Kidney tubule cell (primary cell): Measurements from ENCODE around the gene RXRB.

Source experiments
- DNase-seq: peaks from one replicate; pipeline ENCODE4 v3.0.0-alpha.2; 2018; ENCODE audit warnings: low spot score

RXRB gene

DNA sequence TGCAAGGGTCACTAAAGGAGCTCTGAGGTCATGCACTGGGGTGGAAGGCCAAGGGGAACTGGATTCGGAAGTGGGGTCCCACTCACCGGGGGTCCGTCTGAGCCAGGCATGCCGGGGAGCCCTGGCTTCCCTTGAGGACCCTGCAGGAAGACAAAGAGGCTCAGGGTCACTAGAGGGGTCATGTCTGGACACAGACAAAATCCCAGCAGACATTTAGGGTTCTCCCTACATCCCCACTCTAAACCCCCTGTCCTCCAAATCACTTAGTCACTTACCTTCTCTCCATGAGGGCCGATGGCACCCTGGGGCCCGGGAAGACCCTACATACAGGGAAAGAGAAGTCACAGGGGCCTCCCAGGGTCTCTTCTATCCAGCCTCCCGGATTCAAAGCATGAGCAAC lies 23.6 kb downstream of the RXRB start:
- no peak for DNase-seq

DNA sequence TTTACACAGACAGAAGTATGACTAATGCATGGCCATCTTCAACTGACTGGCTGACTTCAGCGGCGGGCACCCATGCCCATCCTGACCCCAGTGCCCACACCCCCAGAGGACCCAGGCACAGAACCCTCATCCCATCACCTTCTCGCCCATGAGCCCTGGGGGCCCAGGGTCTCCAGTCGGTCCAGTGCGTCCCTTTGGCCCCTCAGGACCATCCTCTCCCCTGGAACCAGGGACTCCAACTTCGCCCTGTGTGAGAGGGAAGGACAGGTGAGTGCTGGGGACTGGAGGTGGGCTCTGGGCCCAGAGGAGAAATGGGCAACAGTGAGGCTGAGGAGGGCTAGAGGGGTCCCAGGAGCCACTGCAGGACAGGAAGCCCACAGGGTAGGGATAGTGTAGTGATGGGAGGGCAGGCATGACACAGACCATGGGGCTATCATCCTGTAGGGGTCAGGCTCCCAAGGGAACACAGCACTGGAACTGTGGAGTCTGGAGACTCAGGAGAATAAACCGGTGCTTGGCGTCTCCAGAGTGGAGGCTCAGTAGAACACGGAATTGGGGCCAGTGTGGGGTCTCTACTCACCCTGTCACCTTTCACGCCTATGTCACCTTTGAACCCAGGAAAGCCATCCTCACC lies 24.9 kb downstream of the RXRB start:
- DNase-seq: no peak

DNA sequence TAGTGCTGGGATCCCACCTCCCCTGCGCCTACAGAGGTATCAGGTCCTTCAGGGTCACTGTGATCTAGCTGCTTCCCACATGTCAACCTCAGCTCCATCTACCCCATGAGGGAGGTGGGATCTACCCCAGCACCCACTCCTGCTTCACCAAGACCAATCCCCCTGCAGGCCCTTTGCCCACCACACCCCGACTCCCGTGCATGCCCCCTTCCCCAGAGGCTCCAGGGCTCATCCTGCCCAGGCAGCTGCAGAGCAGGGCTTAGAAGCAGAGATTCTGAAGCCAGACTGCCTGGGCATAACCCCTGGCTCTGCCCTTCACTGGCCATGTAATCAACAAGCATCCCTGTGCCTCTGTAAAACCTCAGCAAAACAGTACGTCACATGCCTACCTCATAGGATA lies 25.7 kb downstream of the RXRB start:
- DNase-seq: no peak

DNA sequence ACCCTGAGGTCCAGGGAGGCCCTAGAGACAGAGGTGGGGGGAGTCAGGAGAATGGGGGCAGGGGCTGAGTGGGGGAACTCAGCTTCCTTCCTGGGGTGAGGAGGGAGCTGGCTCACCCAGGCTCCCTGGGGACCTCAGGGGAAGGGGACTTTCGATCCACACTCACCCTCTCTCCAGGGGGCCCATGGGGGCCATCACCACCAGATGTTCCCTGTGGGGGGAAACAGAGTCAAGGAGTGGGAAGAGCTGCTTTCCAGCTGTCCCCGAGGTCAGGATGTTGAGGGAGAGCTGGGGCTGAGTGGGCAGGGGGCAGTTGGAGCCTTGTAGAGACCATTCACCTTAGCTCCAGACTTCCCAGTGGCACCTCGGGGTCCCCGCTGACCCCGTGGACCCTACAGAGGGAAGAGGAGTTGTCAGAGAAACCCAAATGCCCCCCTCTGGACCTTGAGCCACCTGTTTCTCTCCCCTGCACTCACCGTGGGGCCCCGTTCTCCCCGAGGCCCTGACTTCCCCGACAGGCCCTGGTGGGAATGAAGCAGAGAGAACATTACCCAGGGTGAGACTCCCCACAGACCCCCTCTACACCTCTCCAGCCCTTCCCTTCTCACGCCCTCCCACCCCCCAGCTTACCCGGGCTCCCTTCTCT lies 26.8 kb downstream of the RXRB start:
- no peak for DNase-seq

DNA sequence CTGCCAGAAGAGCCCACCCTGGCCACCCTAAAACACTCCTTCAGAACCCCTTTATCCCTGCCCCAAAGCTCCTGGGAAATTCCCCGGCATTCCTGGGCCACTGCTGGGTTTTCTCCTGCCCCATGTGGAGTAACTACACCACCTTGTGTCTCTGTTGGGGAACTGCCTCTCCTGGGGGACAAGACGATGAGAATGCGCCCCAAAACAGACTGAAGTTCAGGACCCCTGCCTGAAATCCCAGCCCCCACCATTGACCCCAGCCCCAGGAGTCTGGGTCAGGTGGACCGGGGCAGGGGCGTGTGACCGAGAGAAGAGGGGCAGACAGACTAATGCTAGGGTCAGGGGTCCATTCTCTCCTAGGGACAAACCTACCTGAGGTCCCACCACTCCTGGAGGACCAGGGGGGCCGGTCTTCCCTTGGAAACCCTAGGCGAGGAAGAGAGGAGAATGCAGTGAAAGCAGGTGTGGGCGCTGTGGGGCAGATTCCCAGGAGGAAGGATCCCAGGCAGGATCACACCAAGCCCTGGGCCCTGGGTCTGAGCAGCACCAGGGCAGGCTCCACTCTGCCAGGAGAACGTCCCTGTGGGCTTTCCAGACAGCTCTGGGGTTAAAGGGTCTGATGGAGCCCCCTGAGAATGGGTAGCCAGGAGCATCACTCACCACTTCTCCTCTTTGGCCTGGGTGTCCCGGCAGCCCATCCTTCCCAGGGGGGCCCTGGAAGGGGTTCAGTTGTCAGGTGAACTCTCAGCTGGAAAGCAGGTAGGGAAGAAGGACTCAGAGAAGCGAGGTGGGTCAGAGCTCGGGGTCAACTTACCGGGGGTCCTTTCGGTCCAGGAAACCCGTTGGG lies 27.6 kb downstream of the RXRB start:
- DNase-seq: peak; percentile 40

DNA sequence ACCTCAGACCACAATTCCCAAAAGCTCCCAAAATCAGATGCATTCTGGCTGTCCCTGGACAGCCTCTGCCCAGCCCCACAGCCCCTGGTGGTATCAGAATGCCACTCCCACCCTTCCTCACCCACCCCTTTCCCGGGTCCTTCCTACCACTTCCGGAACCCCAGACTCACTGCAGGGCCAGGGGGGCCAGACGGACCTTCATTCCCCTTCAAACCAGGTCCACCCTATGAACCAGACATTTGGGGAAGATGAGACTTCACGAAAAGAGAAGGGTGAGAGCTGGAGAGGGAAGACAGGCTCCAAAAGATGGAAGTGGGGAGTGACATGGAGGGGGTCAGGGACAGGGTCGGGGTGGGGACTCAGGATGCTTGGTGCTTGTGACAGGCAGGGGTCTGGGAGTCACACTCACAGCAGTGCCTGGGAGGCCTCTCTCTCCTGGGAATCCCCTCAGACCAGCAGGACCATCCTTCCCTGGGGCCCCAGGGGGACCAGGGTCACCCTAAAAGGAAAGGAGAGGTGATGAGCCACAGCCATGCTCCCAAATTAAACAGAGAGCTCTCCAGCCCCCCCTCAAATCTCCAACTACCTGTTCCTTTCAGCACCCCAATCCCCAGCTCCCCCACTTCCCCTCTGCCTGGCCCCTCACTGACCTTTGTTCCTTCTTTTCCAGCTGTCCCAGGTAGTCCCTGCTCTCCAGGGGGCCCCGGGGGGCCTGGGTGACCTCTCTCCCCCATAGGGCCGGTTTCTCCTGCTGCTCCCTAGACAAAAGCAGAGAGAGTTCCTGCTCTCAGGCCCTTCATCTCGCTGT lies 28.4 kb downstream of the RXRB start:
- DNase-seq: no peak

DNA sequence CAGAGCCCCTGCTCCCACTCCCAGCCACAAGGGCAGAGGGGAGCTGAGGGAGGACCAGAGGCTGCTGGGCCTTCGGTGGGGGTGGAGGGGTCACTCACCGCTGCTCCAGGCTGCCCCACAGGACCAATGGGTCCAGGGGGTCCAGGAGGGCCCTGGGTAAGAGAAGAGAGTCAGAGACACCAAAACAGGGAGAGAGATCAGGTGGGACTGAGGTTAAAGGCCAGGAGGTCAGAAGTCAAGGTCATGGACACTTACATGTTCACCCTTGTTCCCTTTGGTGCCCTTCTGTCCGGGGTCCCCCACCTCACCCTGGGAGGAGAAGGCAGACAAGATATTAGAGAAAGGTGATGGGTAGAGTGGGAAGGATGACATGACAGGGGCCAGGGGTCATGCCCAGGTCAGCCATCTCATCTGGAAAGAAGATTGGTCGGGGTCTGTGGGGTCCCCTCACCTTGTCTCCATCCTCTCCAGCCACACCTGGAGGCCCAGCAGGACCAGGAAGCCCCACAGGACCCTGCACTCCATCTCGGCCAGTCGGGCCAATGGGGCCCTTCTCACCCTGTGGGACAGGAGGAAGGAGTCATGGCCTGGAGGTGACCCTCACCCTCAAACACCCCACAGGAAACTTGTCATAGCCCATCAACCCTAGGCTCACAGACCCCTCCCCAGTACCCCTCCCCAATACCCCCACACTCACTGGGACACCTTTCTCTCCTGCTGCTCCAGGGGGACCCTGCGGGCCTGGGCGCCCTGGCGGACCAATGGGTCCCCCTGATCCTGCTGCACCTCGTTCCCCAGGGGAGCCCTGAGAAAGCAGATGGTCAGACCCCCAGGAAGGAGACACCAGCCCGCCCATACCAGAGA lies 29.2 kb downstream of the RXRB start:
- DNase-seq: no peak

DNA sequence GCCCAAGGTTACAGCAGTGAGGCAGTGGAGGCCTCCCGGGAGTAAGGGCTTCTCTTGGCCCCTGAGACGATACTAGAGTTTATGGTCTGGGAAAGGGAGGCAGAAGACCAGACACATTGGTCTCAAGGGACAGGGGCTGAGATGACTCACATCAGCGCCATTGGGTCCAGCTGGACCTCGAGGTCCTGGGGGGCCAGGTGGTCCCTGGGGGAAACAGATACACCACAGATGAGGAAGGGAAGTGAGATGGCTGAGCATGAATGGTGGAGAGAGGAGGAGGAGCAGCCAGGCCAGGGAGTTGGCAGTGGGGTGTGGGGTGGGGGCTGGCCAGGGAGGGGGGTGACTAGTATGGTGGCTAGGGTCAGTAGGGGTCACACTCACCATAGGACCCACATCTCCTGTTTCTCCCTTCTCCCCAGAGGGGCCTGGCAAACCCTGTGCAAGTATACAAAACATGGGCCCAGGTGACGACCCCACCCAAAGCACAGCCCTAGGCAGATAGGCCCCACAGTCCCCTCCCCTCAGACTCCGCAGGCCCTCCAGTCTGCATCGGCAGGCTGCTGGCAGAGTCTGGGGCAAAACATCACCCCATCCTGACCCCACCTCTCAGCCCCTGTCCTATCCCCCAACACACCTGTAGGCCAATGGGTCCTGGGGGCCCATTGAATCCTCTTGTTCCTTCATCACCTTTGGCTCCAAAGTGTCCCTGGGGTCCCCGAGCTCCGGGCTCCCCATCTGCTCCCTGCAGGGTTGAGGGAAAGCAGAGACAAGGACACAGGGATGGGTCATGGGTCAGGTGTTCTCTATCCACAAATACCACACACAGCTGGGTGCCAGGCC lies 30.1 kb downstream of the RXRB start:
- no peak for DNase-seq

DNA sequence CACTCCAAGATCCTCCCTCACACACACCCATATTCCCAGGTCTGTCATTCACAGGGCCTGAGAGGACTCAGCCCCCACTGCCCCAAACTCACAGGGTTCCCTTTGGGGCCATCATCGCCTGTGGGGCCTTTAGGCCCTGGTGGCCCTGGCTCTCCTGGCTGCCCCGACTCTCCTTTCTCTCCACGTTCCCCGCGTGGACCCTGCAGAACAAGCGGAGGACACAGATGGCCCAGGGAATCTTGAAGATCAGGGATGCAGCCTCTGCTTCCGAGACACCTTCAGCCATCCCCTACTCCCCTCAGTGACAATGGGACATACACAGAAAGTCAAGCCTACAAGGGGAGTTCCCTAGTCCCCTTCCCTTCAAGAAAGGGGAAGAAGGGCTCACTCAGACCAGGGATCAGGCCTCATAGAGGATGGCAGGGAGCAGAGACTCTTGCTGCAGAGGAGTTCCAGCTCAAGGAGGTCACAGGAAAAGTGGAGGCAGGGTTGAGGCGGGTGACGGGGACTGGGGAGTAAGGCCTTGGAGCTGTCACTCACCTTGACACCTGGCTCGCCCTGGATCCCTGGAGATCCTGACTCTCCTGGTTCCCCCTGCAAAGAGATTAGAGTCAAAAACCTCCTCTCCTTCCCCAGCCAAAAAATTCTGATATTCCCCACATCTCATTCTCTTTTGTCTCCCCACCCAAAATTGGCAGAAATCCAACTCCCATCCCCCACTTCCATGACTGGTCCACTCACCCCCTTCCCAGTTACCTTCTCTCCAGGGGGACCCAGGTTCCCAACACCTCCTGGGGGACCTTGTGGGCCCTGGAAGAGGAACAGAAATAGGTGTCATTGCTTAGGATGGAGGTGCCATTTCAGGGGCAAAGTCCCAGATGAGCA lies 30.9 kb downstream of the RXRB start:
- no peak for DNase-seq

DNA sequence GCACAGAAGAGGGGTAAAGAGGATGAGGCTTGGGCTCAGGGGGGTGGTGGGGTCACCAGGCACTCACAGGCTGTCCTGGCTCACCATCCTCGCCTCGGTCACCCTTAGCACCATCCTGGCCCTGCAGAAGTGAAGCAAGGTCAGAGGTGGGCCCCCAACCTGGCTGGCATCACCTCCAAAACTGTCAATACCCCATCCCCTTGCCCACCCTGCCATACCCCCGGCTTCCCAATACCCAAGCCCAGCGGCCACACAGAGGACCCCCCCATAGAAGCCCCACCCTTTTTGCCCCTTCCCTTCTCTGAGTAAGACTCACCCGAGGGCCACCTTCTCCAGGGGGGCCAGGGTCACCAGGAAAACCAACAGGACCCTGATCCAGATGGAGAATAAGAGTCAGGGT lies 31.8 kb downstream of the RXRB start:
- DNase-seq: no peak

DNA sequence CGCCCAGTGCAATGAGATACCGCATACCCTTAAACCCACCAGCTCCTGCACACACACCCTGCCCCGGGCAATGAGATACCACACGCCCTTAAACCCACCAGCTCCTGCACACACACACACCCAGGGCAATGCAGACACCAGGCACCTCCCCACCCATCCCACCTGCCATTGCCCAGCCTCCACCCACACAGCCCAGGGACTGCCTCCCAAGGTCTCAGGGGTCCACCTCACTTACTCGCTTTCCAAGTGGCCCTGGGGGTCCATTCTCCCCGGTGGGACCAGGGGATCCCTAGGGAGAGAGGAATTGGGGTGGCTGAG lies 32.2 kb downstream of the RXRB start:
- no peak for DNase-seq

DNA sequence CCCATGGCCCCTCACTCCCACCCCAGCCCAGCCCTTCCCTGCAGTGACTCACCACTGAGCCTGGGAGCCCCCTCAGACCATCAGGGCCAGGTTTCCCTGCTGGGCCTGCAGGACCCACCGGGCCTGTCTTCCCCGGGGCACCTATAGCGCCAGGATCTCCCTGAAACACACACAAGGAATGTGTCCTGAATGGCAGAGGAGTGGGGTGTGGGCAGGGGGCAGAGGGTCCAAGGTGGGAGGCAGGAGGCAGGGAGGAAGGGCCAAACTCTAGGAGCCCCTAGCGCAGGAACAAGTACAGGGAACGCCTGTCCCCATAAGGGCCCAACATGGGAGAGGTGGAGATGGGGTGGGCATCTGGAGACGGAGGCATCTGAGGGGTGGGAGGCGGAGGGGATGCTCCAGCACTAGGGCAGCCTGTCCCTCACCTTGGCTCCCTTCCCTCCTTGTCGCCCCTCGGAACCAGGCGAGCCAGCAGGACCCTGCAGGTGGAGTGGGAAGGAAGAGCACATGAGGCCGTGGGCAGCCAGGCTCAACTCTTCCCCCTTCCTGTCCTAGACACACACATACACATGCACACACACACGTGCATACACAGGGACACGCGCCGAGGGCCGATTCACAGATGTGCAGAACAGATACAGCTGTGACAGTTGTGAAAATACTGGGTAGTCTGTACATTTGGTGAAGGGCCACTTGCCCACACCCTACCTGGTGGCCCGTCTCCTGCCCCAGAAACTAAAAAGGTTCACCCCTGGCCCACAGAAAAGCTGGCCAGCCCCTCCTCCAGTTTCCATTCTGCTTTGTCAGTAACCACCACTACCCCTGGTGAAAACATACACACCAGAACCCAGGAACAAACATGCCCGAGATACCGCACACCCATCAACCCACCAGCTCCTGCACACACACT lies 32.8 kb downstream of the RXRB start:
- DNase-seq: no peak

DNA sequence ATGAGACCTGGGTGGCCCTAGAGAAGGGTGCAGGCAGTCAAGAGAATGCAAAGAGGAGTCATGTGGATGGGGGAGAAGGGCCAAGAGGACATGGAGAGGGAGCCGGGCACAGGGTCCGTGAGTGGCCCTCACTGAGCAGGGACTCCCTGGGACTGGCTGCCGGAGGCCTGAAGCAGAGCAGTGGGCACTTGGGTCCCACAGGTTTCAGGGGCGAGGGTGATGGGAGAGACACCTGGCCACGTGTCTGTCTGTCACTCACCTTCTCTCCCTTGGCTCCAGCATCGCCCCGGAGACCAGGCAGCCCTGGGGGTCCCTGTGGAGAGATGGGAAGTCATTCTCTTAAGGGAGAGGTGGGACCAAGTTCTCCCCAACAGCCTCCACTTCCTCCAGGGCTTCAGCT lies 33.7 kb downstream of the RXRB start:
- no peak for DNase-seq

DNA sequence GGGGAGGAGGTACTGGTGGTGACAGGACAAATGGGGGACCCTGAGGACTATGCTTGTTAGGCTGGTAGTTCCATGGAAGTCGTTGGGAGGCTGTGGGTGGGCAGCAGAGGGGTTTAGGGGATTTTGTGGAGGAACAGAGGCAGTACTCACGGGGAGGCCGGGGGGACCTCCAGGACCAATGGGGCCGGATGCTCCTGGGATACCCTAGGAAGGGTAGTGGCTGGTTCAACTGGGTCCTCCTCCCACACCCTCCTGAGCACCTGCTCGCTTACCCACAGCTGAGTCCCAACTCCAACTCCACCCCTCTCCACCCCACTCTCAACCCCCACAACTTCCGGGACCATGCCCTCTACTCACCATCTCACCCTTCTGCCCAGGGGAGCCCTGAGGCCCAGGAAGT lies 34.1 kb downstream of the RXRB start:
- DNase-seq: no peak

DNA sequence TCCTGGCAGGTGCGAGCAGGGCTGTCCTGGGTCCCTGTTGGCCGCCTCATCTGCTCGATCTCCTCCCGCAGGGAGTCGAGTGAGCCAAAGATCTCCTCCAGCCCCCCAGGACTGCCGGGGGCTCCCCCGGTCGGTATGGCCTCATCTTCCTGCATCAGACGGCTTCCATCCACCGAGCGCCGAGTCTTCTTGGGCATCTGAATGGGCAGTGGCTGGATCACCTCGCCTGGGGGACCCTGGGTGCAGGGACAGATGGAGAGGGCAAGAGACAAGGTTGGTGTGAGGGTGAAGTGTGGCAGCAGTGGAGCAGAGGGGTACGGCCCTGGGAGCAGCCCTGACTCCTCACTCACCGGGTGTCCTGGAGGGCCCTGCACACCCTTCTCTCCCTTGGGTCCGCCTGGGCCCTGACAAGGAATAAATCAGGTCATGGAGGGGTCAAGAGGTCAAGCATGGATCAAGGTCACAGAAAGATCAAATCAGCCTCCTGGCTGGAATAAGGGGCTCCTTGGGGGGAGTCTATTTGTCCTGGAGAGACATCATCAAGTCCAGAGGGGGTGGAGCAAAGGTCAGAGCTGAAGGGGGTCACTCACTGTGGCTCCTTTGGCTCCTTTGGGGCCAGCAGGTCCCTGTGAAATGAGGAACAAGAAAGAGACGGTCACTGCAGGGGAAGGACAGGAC lies 34.7 kb downstream of the RXRB start:
- no peak for DNase-seq

DNA sequence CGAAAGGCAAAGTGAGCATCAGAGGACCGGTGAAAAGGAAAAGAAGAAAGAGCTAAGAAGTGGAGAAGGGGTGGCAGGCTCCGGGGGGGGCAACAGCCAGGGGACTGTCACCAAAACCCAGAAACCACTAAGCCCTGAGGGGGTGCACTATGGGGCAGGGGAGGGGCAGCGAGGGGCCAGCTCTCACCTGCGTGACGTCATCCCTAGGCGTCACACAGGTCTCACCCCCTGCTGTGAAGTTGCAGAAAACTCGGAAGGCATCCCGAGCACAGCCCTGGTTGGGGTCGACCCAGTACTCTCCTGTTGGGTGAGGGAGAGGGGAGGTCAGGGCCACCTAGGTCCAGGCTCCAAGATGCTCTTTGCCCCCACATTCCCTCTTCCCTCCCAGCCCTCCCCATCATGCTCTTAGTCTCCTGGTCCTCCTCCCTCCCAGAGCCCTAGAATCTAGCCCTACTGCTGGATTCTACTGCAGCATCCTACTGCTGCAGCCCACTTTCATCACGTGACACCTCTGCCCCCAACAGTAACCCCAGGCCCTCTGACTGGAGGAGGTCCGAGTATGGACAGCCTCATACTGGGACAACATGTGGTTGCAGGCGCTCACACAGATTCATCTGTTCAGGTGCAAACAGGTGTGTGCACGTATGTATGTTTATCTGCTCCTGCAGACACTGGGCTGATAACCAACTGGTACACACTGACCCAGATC lies 35.6 kb downstream of the RXRB start:
- no peak for DNase-seq

DNA sequence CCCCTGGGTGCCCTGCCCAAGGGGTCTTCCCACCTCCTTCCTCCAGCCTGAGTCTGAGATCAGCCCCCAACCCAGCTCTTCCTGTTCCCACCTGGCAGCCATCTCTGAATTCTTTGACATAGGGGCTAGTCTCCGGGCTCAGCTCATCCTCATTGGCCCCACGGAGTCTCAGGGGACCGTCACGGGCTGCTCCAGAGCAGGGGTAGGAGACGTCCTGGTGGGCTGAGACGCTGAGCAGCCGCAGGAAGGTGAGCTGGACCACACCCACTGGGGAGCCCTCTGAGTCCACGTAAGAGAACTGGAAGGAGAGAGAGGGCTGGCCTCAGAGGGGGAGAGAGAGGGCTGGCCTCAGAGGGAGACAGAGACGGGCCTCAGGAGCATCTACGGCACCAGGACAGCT lies 36.3 kb downstream of the RXRB start:
- no peak for DNase-seq
